CD4-positive, CD25-positive, alpha-beta regulatory T cell (primary cell): ENCODE results near the gene SCN3B. TPM values are rescaled to one million over a fixed set of nuclear protein-coding genes. Genes with fewer than 3 reads are reported as not detected.

Experiments used
- ATAC-seq, 2 donors: fragments of 150-1000 bp; cut with Tn5 transposase; one replicate each; pipeline ENCODE4 v1.10.0; 2021; ENCODE audit warnings: low read depth in 2 of 2, moderate number of reproducible peaks in 2 of 2, moderate library complexity in 1 of 2
- DNase-seq, 3 donors: peaks; one replicate each; pipeline versions ENCODE4 v3.0.0 to v3.0.0-alpha.2; 2012 to 2022; ENCODE audit warnings: mixed read lengths in 1 of 3
- H3K27ac ChIP-seq: one replicate; pipeline ENCODE4 v1.7.0; 2013; ENCODE audit warnings: mild to moderate bottlenecking, low read length; ENCODE audit not compliant: insufficient read depth, poor library complexity, severe bottlenecking
- H3K27me3 ChIP-seq: one replicate; pipeline ENCODE4 v1.7.0; 2013; ENCODE audit warnings: low read length; ENCODE audit not compliant: control insufficient read depth, insufficient read depth
- H3K36me3 ChIP-seq: one replicate; pipeline ENCODE4 v1.7.0; 2013; ENCODE audit warnings: mild to moderate bottlenecking, low read length, moderate library complexity; ENCODE audit not compliant: control insufficient read depth, insufficient read depth
- H3K4me1 ChIP-seq: 2 replicates; pipeline ENCODE4 v1.7.0; 2013; ENCODE audit warnings: mild to moderate bottlenecking, low read length; ENCODE audit not compliant: insufficient read depth, control insufficient read depth, poor library complexity, severe bottlenecking
- H3K4me3 ChIP-seq: one replicate; pipeline ENCODE4 v1.7.0; 2013; ENCODE audit warnings: low read depth, mild to moderate bottlenecking, low read length, moderate library complexity
- H3K9me3 ChIP-seq, 2 experiments: 1 replicate in 1 of 2; 2 replicates in 1 of 2; pipeline ENCODE4 v1.7.0; 2013; ENCODE audit warnings: low read length in 2 of 2, mild to moderate bottlenecking in 1 of 2, moderate library complexity in 1 of 2; ENCODE audit not compliant: control insufficient read depth in 2 of 2
- H3K27ac Mint-ChIP-seq, 3 donors: one replicate each; pipeline ENCODE4 v1.8.0; 2020 to 2022; ENCODE audit warnings: mild to moderate bottlenecking in 3 of 3, mixed read lengths in 3 of 3, moderate library complexity in 2 of 3
- H3K27me3 Mint-ChIP-seq: one replicate; pipeline ENCODE4 v1.8.0; 2022; ENCODE audit warnings: mild to moderate bottlenecking, mixed read lengths
- H3K36me3 Mint-ChIP-seq: one replicate; pipeline ENCODE4 v1.8.0; 2020; ENCODE audit warnings: mixed read lengths
- H3K4me1 Mint-ChIP-seq, 4 donors: one replicate each; pipeline ENCODE4 v1.8.0; 2020 to 2022; ENCODE audit warnings: mixed read lengths in 4 of 4, mild to moderate bottlenecking in 1 of 4
- H3K4me3 Mint-ChIP-seq, 4 donors: one replicate each; pipeline ENCODE4 v1.8.0; 2020 to 2022; ENCODE audit warnings: mild to moderate bottlenecking in 4 of 4, mixed read lengths in 4 of 4, moderate library complexity in 3 of 4
- H3K9me3 Mint-ChIP-seq, 7 donors: one replicate each; pipeline ENCODE4 v1.8.0; 2020 to 2022; ENCODE audit warnings: mixed read lengths in 7 of 7, mild to moderate bottlenecking in 3 of 7, moderate library complexity in 2 of 7
- polyA plus RNA-seq, 4 donors: library from polyadenylated mRNA; unstranded; fragments of 300-500 nt; fragmentation: Illumina TruSeq; gene quantifications; one replicate each; pipeline ENCODE4 v1.2.3, GENCODE V29; 2021
- total RNA-seq: library from RNA; stranded (reverse); gene quantifications from one replicate; pipeline ENCODE4 v1.2.3, GENCODE V29; 2022

The SCN3B gene
- total and polyA plus RNA-seq, 5 donors from 2014 or later, result 0.05 TPM; not detected in 4

- Mint-ChIP-seq H3K27ac (no peak overlapping the region), H3K4me1 (no peaks in the 10 kb centered on the region), H3K4me3 (no peak overlapping the region), H3K9me3 (peaks cover 0 to 4% (median 0%) of the 10 kb centered on the region in 7 donors), H3K36me3 (no peaks in the 10 kb centered on the region), H3K27me3 (peaks cover 13% of the 10 kb centered on the region)
- no peak overlapping the region for H3K27ac ChIP-seq
- ATAC-seq (no peak), DNase-seq (no peak)
- no peaks in the 10 kb centered on the region for H3K4me1 ChIP-seq
- no peaks in the 10 kb centered on the region for H3K36me3 ChIP-seq
- H3K9me3 ChIP-seq, result no peaks in the 10 kb centered on the region
- peaks cover 7% of the 10 kb centered on the region for H3K27me3 ChIP-seq
- H3K4me3 ChIP-seq, result no peak overlapping the region
Measured at GRCh38 chr11:123694551-123694950, 40.1 kb upstream of the SCN3B start.

- H3K4me3 Mint-ChIP-seq, result no peak overlapping the region
- no peaks in the 10 kb centered on the region for H3K4me1 Mint-ChIP-seq
- H3K9me3 Mint-ChIP-seq, result peaks cover 0 to 6% (median 0%) of the 10 kb centered on the region in 7 donors
- Histone ChIP-seq H3K36me3 (no peaks in the 10 kb centered on the region), H3K4me1 (no peaks in the 10 kb centered on the region), H3K27me3 (peaks cover 4% of the 10 kb centered on the region), H3K27ac (no peak overlapping the region), H3K9me3 (no peaks in the 10 kb centered on the region), H3K4me3 (no peak overlapping the region)
- ATAC-seq (no peak), DNase-seq (no peak)
- H3K27ac Mint-ChIP-seq, result no peak overlapping the region
- H3K27me3 Mint-ChIP-seq, result peaks cover 11% of the 10 kb centered on the region
- no peaks in the 10 kb centered on the region for H3K36me3 Mint-ChIP-seq
Measured at GRCh38 chr11:123692961-123693360, 38.5 kb upstream of the SCN3B start.

- no peak overlapping the region for H3K4me3 Mint-ChIP-seq
- H3K27ac ChIP-seq, result no peak overlapping the region
- no peaks in the 10 kb centered on the region for H3K9me3 ChIP-seq
- peaks cover 4% of the 10 kb centered on the region for H3K27me3 ChIP-seq
- H3K4me3 ChIP-seq, result no peak overlapping the region
- no peaks in the 10 kb centered on the region for H3K36me3 Mint-ChIP-seq
- no peak for DNase-seq
- no peaks in the 10 kb centered on the region for H3K4me1 Mint-ChIP-seq
- H3K27ac Mint-ChIP-seq, result no peak overlapping the region
- H3K4me1 ChIP-seq, result no peaks in the 10 kb centered on the region
- ATAC-seq, result no peak
- H3K27me3 Mint-ChIP-seq, result no peaks in the 10 kb centered on the region
- H3K36me3 ChIP-seq, result no peaks in the 10 kb centered on the region
- H3K9me3 Mint-ChIP-seq, result peaks cover 0 to 6% (median 0%) of the 10 kb centered on the region in 7 donors
Measured at GRCh38 chr11:123690485-123690884, 36.1 kb upstream of the SCN3B start.

DNA sequence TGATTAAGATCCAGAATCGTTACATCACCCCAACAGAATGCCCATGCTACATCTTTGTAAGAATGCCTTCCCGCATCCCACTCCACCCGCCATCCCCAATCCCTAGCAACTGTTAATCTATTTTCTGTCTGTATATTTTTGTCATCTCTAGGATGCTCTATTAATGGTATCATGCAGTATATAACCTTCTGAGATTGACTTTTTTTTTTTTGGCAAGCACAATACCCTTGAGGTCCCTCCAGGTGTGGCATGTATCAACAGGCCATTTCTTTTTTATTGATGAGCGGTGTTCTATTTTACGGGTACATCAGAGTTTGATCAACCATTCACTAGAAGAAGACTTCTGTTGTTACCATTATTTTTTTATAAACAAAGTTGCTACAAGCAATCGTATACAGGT lies 30.2 kb upstream of the SCN3B start:
- peak overlapping the region in 1 of 3 donors; percentile 73 for H3K27ac Mint-ChIP-seq
- H3K9me3 Mint-ChIP-seq, result peaks cover 0 to 2% (median 0%) of the 10 kb centered on the region in 7 donors
- Histone ChIP-seq H3K27ac (no peak overlapping the region), H3K9me3 (no peaks in the 10 kb centered on the region), H3K4me3 (no peak overlapping the region), H3K4me1 (no peaks in the 10 kb centered on the region), H3K36me3 (no peaks in the 10 kb centered on the region), H3K27me3 (peaks cover 2% of the 10 kb centered on the region)
- ATAC-seq (no peak), DNase-seq (no peak)
- no peaks in the 10 kb centered on the region for H3K36me3 Mint-ChIP-seq
- H3K4me3 Mint-ChIP-seq, result no peak overlapping the region
- H3K27me3 Mint-ChIP-seq, result no peaks in the 10 kb centered on the region
- H3K4me1 Mint-ChIP-seq, result peaks cover 0 to 38% (median 7%) of the 10 kb centered on the region in 4 donors

GRCh38 chr11:123683428-123684170 lies 29.2 kb upstream of the SCN3B start:
- peaks cover 2% of the 10 kb centered on the region for H3K27me3 ChIP-seq
- no peak overlapping the region for H3K27ac ChIP-seq
- H3K9me3 ChIP-seq, result no peaks in the 10 kb centered on the region
- peak overlapping the region in 2 of 3 donors; percentile 22 to 27 for H3K27ac Mint-ChIP-seq
- no peak overlapping the region for H3K4me3 Mint-ChIP-seq
- H3K9me3 Mint-ChIP-seq, result no peaks in the 10 kb centered on the region
- no peaks in the 10 kb centered on the region for H3K36me3 ChIP-seq
- ATAC-seq (no peak), DNase-seq (no peak)
- H3K4me1 Mint-ChIP-seq, result peaks cover 0 to 44% (median 7%) of the 10 kb centered on the region in 4 donors
- no peak overlapping the region for H3K4me3 ChIP-seq
- no peaks in the 10 kb centered on the region for H3K27me3 Mint-ChIP-seq
- no peaks in the 10 kb centered on the region for H3K4me1 ChIP-seq
- H3K36me3 Mint-ChIP-seq, result no peaks in the 10 kb centered on the region

DNA sequence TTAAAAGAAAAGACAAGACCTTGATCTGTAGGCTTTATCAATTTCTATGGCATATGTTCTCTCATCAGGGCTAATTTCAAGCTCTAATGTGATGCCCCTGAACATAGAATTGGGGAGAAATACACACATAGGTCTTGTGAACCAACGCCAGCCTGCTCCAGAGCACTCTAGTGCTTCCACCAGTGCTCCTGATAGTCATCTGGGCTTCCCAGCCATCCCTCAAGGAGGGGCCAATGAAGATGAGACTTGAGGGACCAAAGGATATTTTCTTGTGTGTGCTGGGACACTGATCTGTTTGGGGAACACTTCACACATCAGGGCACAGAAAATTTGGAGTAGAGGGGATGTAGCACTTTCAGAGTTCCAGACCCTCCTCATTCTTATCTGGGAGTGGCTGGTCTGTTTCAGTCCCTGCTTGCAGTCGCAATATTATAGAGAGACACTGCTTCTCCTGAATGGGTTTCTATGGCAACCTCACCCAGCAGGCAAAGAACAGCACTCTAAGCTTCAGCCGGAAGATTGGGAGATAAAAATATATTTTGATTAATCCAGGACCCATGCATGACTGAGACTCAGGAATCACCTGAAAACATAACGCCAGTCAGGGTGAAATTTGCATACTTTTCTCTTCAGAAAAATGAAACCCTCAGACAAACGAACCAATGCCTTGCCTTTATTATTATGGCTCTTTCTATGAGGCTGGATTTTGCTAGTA lies 28.4 kb upstream of the SCN3B start:
- Histone ChIP-seq H3K27me3 (peaks cover 2% of the 10 kb centered on the region), H3K4me3 (no peak overlapping the region), H3K4me1 (no peaks in the 10 kb centered on the region), H3K9me3 (no peaks in the 10 kb centered on the region), H3K27ac (no peak overlapping the region), H3K36me3 (no peaks in the 10 kb centered on the region)
- DNase-seq (no peak), ATAC-seq (no peak)
- Mint-ChIP-seq H3K36me3 (no peaks in the 10 kb centered on the region), H3K4me1 (peaks cover 0 to 44% (median 7%) of the 10 kb centered on the region in 4 donors), H3K27ac (peak overlapping the region in 2 of 3 donors; percentile 20 to 44), H3K27me3 (no peaks in the 10 kb centered on the region), H3K9me3 (no peaks in the 10 kb centered on the region), H3K4me3 (no peak overlapping the region)

GRCh38 chr11:123681030-123681429 lies 26.6 kb upstream of the SCN3B start:
- no peaks in the 10 kb centered on the region for H3K36me3 Mint-ChIP-seq
- peak overlapping the region in 1 of 4 donors; percentile 29 for H3K4me3 Mint-ChIP-seq
- no peak overlapping the region for H3K4me3 ChIP-seq
- ATAC-seq, result peak; percentile 88 to 91
- peak overlapping the region; percentile 65 to 83 (median 82) for H3K27ac Mint-ChIP-seq
- H3K27ac ChIP-seq, result no peak overlapping the region
- H3K36me3 ChIP-seq, result no peaks in the 10 kb centered on the region
- H3K27me3 ChIP-seq, result peaks cover 2% of the 10 kb centered on the region
- no peaks in the 10 kb centered on the region for H3K27me3 Mint-ChIP-seq
- peak in 2 of 3 donors; percentile 44 to 74 for DNase-seq
- H3K4me1 ChIP-seq, result no peaks in the 10 kb centered on the region
- H3K9me3 Mint-ChIP-seq, result no peaks in the 10 kb centered on the region
- H3K9me3 ChIP-seq, result no peaks in the 10 kb centered on the region
- H3K4me1 Mint-ChIP-seq, result peaks cover 0 to 45% (median 7%) of the 10 kb centered on the region in 4 donors
